ENCODE measurements around the gene ASTN2.

ASTN2 gene

DNA sequence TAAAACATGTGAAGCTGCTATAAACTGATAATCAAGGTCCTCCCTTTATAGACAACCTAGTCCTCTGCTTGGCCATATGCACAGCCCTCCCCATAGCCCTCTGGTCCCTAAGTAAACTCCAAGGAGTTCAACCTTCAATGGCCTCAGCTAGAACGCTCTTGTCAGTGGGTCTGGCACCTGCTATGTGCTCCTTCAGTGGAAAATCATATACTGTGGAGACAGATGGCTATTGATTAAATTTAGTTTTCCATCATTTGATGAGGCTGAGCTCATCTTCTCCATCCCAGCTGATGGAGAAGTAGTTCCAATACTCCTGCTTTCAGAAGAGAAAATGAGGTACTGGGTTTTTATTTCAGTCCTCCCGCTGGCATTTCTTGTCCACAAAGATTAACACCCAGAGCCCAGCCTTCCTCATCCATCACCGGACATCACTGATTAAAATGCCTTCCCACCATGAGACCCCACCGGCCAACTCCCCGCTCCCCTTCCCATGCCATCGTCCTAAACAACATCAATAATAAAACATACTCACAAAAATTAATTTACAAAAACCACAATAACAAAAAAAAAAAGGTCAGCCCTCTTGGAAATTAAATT lies 593.1 kb downstream of the ASTN2 start:
- DNase-seq (ENCODE audit: low read depth in 1 of 2, low spot score in 1 of 2): no peak

DNA sequence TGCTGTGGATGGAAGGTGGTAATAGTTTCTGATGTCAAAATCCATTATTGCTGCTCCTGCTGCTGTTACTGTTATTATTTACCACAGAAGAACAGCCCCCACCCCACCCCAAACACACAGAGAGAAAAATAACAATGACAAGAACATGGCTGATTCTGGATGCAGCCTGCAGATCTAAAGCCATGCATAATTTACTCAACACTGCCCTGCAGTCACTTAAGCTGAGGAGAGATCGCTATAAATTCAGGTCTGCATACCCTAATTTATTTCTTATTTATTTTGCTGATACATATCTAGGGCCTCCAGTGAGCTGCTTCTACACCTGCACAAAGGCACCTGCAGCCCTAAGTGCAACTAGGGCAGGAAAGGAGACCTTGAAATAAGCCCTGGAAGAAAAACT lies 595.7 kb downstream of the ASTN2 start:
- no peak for DNase-seq (ENCODE audit: low read depth in 1 of 2, low spot score in 1 of 2)

DNA sequence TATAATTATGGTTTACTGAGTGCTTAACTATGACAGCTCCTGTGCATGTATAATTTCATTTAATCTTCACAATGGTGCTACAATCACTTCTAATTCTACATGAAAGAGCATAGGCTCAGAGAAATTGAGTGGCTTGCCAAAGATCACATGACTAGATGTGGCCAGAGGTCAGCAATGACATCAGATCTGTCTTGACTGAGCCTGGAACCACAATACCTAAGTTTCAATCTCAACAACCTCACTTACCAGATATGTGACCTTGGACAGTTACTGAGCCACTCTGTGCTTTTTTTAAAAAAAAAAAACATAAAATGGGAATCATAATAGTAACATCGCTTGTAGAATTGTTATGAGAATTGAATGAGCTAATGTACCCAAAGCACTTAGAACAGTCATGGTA lies 597.1 kb downstream of the ASTN2 start:
- no peak for DNase-seq (ENCODE audit: low read depth in 1 of 2, low spot score in 1 of 2)

DNA sequence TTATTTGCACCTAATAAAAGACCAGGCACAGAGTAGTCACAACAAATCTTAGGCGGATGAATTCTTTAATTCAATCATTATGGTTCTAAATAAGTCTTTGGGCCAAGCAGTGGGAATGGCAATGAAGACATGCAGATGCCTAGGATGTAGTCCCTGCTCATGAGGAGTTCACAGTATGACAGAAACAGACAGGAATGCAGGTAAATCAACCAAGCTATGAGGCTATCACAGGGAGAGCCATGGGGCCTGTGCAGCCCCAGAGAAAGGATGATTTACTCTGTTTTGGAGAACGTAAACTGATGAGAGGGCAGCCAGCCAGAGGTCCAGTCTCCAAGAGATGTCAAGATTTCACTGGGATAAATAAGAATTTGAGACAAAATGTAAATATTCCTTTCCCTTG lies 598.4 kb downstream of the ASTN2 start:
- no peak for DNase-seq (ENCODE audit: low read depth in 1 of 2, low spot score in 1 of 2)

DNA sequence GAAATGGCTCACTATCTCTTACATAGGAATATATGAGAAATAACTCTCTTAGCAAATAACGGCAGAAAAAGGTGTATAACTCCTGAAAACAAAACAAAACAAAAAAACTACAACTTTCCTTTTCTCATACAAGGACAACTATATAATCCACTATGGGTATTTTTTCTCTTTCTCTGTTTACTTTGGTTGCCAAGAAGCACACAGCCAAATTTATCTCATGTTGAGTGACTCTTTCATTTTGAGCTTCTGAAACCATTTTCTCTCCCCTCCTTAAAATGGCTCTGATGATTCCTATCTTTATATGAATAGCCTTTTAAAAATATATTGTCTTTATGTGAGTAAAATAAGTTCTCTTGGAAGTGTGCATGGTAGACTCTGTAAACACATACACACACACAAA lies 599.0 kb downstream of the ASTN2 start:
- DNase-seq (ENCODE audit: low read depth in 1 of 2, low spot score in 1 of 2): no peak

DNA sequence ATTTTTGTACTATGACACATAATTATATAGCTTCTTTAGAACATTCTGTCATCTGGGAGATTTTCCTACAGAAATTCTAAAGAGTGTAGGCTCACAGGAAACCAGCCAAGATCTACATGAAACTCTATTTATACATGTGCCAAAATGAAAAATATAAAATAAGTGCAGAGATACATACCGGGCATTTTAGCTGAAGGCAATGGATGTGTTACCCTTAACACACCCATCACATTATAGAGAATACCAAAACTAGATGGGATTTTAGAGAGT lies 601.9 kb downstream of the ASTN2 start:
- no peak for DNase-seq (ENCODE audit: low read depth in 1 of 2, low spot score in 1 of 2)

DNA sequence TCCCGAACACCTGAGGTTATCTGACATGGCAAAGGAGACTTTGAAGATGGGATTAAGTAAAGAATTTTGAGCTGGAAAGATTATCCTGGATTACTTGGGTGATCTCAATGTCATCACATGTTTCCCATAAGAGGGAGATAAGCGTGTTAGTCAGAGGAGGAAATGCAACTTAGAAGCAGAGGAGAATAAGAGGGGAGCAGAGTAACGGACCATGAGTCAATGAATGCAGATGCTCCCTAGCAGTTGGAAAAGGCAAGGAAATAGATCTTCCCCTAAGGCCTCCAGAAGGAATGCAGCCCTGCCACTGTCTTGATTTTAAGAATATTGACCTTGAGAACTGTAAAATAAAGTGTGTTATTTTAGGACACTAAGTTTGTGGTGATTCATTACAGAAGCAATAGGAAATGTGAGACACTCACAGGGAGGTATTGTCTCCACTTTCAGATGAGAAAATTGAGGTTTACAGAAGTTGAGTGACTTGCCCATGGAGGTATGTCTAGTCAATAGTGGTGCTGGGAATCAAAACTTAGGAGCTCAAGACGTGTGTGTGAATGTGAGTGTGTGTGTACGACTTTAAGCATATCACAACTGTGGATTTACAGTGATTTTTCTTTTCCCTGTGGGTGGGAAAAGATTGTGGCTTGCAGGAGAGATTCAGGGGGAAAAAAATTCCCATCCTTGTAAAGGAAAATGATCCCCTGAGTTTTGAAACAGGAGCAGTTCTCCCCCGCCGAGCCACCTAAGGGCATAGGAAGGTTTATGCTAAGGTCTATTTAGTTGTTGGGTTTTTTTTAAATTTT lies 602.4 kb downstream of the ASTN2 start:
- DNase-seq (ENCODE audit: low read depth in 1 of 2, low spot score in 1 of 2): no peak

DNA sequence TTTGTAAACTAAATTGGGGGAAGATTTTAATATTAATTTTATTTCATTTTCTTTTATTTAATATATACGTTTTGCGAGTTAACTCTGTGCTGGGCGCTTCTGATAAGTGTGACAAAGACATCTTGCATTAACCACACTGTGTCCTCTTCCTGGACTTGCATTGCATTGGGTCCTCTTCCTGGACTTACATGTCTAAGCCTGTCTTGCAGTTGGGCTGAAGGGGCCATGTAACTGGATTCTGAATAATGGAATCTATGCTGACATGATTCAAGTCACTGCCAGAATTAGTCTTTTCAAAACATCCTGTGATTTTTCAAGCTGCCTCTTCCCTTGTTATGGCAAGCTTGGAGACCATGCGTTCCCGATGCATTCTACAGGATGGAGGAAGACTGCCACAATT lies 605.2 kb downstream of the ASTN2 start:
- DNase-seq (ENCODE audit: low read depth in 1 of 2, low spot score in 1 of 2): no peak

DNA sequence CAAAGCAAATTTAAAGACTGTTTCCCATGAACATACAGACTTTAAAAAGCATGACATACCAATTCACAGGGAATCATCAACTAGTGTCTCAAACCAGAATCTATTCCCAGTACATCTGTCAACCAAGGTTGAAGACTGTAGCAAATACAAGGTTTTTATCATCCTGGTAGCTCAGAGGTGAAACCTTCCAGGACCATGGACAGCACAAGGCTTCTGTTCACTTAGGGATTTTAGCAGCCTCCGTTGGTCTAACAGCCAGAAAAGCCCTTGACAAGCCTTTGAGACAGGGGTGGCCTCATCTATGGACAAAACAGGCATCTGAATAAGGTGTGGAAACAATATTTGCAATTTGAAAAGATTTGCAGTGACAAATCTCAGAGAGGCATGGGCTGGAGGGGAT lies 608.8 kb downstream of the ASTN2 start:
- no peak for DNase-seq (ENCODE audit: low read depth in 1 of 2, low spot score in 1 of 2)

DNA sequence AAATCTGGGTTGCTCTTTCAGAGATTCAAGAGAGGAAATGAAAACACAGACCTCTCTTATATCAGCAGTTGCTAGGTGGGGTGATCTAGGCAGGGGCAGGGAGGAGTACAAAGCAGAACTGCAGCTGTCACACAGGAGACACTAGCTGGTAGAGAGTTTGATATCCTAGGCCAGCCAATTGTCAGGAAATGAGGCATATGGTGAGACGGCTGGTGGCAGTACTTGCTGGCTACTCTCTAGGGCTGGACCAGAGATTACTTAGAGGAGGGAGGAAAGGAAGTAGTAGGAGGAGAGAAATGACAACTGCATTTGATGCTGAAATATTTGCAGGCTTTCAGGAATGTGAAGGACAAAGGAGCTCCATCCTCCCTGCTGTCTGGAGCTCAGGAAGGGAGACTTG lies 614.0 kb downstream of the ASTN2 start:
- DNase-seq (ENCODE audit: low read depth in 1 of 2, low spot score in 1 of 2): no peak

DNA sequence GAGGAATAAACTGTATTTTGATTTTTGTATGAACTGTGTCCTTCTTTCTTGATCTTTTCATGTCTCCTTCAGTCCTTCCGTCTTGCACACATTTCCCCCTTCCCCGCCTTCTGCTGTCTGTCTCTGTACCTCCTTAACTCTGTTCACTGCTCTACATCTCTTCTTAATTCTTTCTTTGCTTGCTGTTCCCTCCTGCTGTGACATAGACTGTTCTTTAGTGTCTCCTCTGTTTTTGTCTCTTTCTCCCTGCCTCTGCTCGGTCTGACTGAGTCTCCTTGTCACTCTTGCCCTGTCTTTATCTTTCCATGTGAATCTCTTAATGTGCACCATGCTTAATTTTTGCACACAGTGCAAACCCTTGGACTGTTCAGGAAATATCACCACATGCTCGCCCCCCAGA lies 614.8 kb downstream of the ASTN2 start:
- no peak for DNase-seq (ENCODE audit: low read depth in 1 of 2, low spot score in 1 of 2)

DNA sequence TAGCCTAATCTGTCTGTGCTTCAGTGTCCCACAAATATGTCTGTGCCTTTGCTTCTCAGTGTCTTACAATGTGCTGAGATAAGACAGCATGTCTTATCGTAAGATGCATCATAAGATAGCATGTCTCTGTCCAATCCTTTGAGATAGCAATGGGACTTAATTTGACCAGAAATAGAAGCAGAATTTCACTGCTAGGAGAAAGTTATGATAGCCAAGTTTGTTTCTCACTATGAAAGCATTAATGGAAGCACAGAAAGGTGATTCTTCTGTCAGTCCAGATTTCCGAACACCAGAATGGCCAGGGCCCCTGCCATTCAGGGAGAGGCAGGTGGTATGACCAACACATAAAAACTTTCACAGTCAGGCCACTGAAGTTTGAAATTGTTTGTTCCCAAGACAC lies 616.3 kb downstream of the ASTN2 start:
- no peak for DNase-seq (ENCODE audit: low read depth in 1 of 2, low spot score in 1 of 2)

DNA sequence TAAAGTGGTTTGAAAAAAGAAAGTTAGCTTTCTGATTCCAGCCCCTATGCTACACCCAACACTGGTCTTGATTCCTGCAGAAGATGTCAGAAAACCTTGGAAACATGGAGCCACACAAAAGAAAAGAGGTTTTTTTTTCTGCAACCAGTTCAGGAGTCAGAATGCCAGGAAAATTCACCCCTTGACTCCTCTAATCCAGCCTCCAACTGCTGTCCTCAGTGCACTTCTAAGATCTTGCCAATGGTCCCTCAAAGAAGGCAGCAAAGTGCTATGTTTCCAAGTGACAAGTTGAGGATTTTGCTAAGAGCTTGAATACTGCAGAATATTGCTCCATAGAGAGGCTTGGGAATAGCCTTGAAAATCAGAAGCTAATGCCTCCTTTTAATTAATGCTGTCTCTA lies 617.6 kb downstream of the ASTN2 start:
- DNase-seq (ENCODE audit: low read depth in 1 of 2, low spot score in 1 of 2): no peak

DNA sequence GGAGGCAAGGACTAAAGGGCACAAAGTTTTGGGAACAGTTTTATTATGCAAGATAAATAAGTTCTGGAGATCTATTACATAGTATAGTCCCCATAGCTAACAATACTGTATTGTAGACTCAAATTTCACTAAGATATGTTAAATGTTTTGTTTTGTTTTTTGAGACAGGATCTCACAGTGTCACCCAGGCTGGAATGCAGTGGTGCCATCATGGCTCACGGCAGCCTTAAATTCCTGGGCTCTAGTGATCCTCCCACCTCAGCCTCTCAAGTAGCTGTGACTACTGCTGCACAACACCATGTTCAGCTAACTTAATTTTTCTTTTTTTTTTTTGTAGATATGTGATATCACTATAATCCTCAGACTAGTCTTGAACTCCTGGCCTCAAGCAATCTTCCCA lies 618.2 kb downstream of the ASTN2 start:
- no peak for DNase-seq (ENCODE audit: low read depth in 1 of 2, low spot score in 1 of 2)

DNA sequence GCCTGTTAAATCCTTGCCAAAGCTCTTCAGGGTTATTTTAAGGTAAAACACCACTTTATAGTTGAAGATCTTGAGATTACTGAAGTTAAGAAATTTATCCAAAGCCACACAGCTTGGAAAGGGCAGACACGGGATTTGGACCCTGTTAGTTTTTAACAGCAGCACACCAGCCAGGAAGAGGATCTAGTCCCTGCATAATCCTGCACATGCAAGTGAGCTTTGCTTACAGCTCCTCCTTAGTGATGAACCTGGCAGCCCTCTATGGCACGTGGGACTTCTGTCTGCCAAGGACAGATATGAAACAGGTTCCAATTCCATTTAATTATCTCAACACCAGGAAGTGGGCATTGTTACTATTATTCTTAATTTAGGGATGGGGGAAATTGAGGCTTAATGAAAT lies 619.0 kb downstream of the ASTN2 start:
- no peak for DNase-seq (ENCODE audit: low read depth in 1 of 2, low spot score in 1 of 2)

DNA sequence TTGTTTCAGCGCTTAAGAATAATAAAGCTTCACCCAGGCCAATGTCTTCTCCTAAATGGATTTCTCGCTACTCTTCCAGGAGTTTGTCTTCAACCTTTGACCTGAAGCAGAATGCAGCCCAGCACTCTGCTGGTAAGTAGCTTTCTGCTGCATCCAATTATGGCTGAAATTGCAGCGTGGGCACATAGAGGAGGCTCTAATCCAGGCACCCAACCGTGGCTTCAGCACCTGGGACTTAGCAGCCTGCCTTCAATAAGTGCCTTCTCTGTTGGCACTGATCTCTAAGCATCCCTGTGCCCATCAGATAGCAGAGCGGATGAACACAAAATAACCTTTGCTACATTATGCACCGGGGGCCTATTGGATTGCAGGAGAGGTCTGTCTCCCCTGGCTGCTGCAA lies 622.6 kb downstream of the ASTN2 start:
- no peak for DNase-seq (ENCODE audit: low read depth in 1 of 2, low spot score in 1 of 2)

DNA sequence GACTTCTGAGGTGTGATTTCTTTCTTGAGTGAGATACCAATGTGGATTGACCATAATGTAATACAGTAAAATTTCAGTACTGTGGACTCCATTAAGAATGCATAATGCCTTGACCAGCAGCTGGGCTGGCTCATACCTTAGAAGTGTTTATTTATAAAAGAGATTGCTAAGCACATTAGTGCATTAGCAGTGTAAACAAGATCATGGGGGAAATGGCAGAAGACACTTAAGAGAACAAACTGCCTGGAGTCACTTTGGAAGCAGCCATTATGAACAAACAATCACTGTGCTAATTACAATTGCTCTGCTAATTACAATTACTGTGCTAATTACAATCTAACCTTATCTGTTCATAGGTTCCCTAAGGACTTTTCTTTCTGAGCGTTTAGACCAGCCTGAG lies 623.5 kb downstream of the ASTN2 start:
- no peak for DNase-seq (ENCODE audit: low read depth in 1 of 2, low spot score in 1 of 2)

DNA sequence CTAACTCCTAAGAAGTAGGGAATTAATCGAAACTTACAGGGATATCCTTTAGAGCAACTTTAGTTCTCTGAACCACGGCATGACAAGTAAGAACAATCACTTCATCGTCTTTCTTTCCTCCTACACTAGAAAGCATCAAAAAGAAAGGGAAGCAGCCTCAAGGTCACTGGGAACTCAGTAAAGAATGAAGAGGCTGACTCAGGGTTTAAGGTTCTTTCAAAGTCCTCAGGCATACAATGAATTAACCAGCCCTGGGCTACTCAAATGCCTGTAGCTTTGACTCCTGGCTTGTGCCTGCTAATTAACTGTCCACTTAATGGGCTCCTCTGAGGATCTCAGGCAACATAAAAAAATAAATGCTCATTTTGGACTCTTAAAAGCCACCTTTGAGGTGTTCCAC lies 625.8 kb downstream of the ASTN2 start:
- no peak for DNase-seq (ENCODE audit: low read depth in 1 of 2, low spot score in 1 of 2)

DNA sequence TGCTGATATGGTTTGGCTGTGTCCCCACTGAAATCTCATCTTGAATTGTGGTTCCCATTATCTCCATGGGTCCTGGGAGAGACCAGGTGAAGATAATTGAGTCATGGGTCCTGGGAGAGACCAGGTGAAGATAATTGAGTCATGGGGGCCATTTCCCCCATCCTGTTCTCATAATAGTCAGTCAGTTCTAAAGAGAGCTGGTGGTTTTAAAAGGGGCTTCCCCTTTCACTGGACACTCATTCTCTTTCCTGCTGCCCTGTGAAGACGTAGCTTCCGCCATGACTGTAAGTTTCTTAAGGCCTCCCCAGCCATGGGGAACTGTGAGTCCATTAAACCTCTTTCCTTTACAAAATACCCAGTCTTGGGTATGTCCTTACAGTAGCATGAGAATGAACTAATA lies 628.1 kb downstream of the ASTN2 start:
- DNase-seq (ENCODE audit: low read depth in 1 of 2, low spot score in 1 of 2): no peak

DNA sequence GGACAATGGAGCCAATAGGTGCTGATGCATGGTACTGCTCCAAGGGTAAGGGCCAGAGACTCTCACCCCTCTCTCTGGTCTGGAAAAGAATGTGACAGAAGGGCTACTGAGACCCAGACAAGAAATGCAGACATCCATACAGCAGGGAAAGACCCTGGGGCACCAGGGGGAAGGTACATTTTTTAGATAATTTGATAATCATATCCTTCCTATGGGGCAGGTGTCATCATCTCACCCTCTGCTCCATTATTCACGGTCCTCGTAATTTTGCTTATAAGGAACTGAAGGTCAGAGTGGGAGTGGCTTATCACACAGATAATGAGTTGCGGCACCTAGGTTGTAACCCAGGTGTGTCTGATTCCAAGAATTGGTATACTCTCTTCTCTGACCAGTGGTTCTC lies 637.7 kb downstream of the ASTN2 start:
- DNase-seq (ENCODE audit: low read depth in 1 of 2, low spot score in 1 of 2): no peak

DNA sequence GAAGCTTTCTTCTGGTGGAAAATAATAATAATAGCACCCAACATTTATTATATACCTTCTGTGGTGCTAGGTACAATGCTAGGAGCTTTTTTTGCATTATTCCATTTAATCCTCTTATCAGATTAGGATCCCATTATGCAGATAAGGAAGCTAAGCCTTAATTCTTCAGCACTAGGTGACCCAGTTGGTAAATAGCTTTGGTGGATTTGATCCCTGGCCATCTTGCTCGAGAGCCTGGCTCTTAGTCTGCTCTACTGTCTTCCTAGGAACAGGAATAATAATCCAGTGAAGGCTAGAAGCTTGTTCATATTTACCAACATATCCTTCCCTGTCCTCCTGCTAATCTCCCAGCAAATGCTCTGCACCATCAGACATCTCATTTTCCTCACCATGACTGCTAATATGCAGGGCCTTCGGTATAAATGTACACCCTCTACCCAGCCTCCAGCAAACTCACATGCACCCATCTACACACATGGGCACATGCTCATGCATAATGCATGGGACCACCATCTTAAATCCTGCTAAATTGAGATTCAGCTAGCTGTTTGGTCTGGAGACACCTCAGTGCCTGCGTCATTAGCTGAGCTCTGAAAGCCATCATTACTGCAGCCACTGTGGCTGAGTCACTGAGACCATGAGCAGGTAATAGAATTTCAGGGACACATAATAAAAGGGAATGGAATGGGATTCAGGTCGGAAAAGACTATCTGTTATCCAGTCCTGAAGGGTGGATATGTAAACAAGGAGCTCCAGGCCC lies 640.3 kb downstream of the ASTN2 start:
- no peak for DNase-seq (ENCODE audit: low read depth in 1 of 2, low spot score in 1 of 2)

DNA sequence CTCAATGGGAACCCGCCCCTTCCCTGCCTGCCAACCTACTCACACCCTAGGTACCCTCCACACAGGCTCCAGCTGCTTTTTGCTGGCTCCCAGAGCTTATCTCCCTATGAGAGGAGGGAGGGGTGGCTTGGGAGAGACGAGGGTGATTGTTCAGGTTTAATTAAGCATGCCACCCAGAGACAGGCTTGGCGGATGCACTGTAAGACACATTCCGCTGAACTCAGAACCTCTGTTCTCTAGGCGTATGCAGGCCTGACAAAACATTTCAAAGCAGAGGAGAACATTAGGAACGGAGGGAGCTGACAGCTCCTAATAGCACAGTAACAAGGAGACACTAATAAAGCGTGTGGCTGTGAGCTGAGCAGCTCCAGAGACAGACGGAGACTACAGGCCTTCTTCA lies 647.6 kb downstream of the ASTN2 start:
- DNase-seq (ENCODE audit: low read depth in 1 of 2, low spot score in 1 of 2): no peak

DNA sequence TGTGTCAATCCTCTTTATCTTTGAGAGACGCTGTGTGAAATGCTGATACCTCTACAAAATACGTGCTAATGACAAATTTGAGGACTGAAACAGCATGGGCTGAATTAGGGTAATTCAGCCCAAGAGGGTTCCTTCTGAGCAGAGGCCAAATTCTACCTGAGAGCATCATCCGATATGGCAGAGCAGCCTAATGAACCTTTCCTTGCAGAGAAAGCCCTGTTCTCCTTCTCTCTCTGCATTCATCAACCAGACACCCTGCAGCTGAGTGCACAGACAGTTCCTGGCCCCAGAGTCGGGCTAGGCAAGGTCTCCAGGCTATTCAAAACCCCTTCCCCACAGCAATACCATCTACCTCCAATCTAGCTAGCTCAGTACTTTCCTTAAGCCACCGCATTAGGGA lies 649.8 kb downstream of the ASTN2 start:
- no peak for DNase-seq (ENCODE audit: low read depth in 1 of 2, low spot score in 1 of 2)

Measured in stimulated activated CD4-positive, alpha-beta T cell treated with anti-CD3 and anti-CD28 coated beads, Interleukin-15, amount 100 ng/mL, for 1 hour (primary cell).